Fibroblast of villous mesenchyme (primary cell): ENCODE results near the gene PSEN1. TPM values are rescaled to one million over a fixed set of nuclear protein-coding genes. Genes with fewer than 3 reads are reported as not detected.
"Not testable (repeated sequence)": the region's sequence is repeated elsewhere in the genome, so short reads cannot be mapped to it uniquely, and the experiment has no call there.

Experiments
- DNase-seq: peaks from one replicate; pipeline ENCODE4 v3.0.0-alpha.2; 2010; ENCODE audit warnings: low read depth
- H3K4me3 ChIP-seq: 2 replicates; pipeline ENCODE4 v1.5.1; 2011; ENCODE audit warnings: low read depth, mild to moderate bottlenecking, low read length
- CTCF ChIP-seq: IDR thresholded peaks from 2 replicates; pipeline ENCODE4 v1.5.1; 2012; ENCODE audit warnings: low read depth, mild to moderate bottlenecking, low read length; ENCODE audit not compliant: insufficient read depth
- total RNA-seq: library from RNA; depleted of rRNA; stranded (reverse); fragments of >200 nt; gene quantifications from 2 replicates; pipeline ENCODE4 v1.2.3, GENCODE V29; 2012

PSEN1 gene
- total RNA-seq, 1 donor = 57.4 TPM

- no peak overlapping the region for H3K4me3 ChIP-seq
- no peak for DNase-seq
These were observed 34.4 kb downstream of the PSEN1 start for GRCh38 chr14:73170686-73171085.

GRCh38 chr14:73172500-73172899 is 36.2 kb downstream of the PSEN1 start:
- no peak overlapping the region for H3K4me3 ChIP-seq
- TF ChIP-seq CTCF = no peak
- no peak for DNase-seq

More at GRCh38 chr14:73170686-73171085, 34.4 kb downstream of the PSEN1 start:
- TF ChIP-seq CTCF = no peak

- H3K4me3 ChIP-seq = no peak overlapping the region
- peak; percentile 57 for TF ChIP-seq CTCF
- peak; percentile 64 for DNase-seq
These were observed 36.9 kb downstream of the PSEN1 start for GRCh38 chr14:73173092-73173735.

- no peak for TF ChIP-seq CTCF
- DNase-seq = peak; percentile 19
- no peak overlapping the region for H3K4me3 ChIP-seq
These were observed 40.4 kb downstream of the PSEN1 start for GRCh38 chr14:73176685-73177084.

GRCh38 chr14:73180385-73180805 is 44.1 kb downstream of the PSEN1 start:
- DNase-seq = peak; percentile 95
- no peak for TF ChIP-seq CTCF
- H3K4me3 ChIP-seq = no peak overlapping the region

- H3K4me3 ChIP-seq, DNase-seq: not testable (repeated sequence)
These were observed 44.7 kb downstream of the PSEN1 start for GRCh38 chr14:73180969-73181368.

- DNase-seq = peak; percentile 74
- TF ChIP-seq CTCF = no peak
- H3K4me3 ChIP-seq = no peak overlapping the region
These were observed 52.2 kb downstream of the PSEN1 start for GRCh38 chr14:73188501-73188911.
